SU-DHL-6 (cell line): ENCODE results near the gene KCNAB2.

Source experiments
- CTCF ChIP-seq: fragments of 200-600 bp; sonication (generic); IDR thresholded peaks from one replicate; pipeline ENCODE4 v1.5.1; 2017; ENCODE audit warnings: antibody characterized with exemption, mild to moderate bottlenecking, low read length, moderate library complexity; ENCODE audit not compliant: insufficient read depth, poor library complexity, severe bottlenecking
- EZH2phosphoT487 ChIP-seq: fragments of 200-600 bp; sonication (generic), shearing (Covaris generic); conservative IDR thresholded peaks from 2 replicates; pipeline ENCODE4 v1.6.1; 2018; ENCODE audit warnings: mild to moderate bottlenecking, antibody characterized with exemption, low read length, moderate library complexity, mixed read lengths

GRCh38 chr1:6123816-6124215, 78.1 kb downstream of the KCNAB2 start:
- no peak for TF ChIP-seq CTCF
- TF ChIP-seq EZH2phosphoT487, result no peak
